ENCODE results near the gene ARHGEF3.

DNA sequence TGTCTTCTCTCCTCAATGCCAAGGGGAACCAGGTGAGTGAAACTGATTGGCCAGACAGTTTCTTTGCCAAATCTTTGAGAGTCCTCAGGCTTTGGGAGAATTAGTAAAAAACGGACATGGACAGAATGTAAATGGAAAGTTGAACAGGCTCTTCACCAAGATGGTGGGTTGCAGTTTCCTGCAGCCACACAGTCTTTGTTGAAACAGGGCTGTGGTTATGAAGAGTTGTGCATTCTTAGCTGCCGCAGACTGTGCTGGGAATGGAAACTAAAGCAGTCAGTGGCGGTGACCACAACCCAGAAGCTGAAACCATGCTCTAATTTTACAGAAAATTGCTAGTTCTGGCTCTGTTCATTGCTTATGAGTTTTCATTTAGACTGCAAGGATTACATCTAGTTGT, 76.6 kb downstream of the ARHGEF3 start:
- TF ChIP-seq EZH2 (IDR thresholded peaks at IDR 0.05; ENCODE audit: borderline replicate concordance, low read length) (no peak), CTCF (IDR thresholded peaks at IDR 0.05; ENCODE audit: low read length) (no peak)
